Measurements from ENCODE around the gene PHF1. TPM values are rescaled to one million over a fixed set of nuclear protein-coding genes. Genes with fewer than 3 reads are reported as not detected.

The PHF1 gene
- total RNA-seq, 1 donor from 2014 or later, result 74.3 TPM

- DNase-seq, result no peak
- Histone ChIP-seq H3K36me3 (peaks cover 41% of the 10 kb centered on the region), H3K27ac (no peak overlapping the region), H3K27me3 (no peaks in the 10 kb centered on the region), H3K4me3 (no peak overlapping the region), H3K4me1 (no peaks in the 10 kb centered on the region), H3K9me3 (no peaks in the 10 kb centered on the region)
- intact Hi-C loops (cut with DNase I), result no loop called here
- ATAC-seq, result no peak
- TF ChIP-seq CTCF (IDR thresholded peaks at IDR 0.05), result no peak
These were observed 28.3 kb downstream of the PHF1 start for GRCh38 chr6:33438978-33439594.

- no peak for DNase-seq
- intact Hi-C loops (cut with DNase I), result no loop called here
- Histone ChIP-seq H3K4me1 (no peaks in the 10 kb centered on the region), H3K36me3 (peaks cover 41% of the 10 kb centered on the region), H3K27me3 (no peaks in the 10 kb centered on the region), H3K9me3 (no peaks in the 10 kb centered on the region), H3K4me3 (no peak overlapping the region), H3K27ac (no peak overlapping the region)
- no peak for TF ChIP-seq CTCF (IDR thresholded peaks at IDR 0.05)
- no peak for ATAC-seq
These were observed 29.3 kb downstream of the PHF1 start for GRCh38 chr6:33439956-33440648.

GRCh38 chr6:33440649-33441309, 30.0 kb downstream of the PHF1 start:
- Histone ChIP-seq H3K36me3 (peaks cover 36% of the 10 kb centered on the region), H3K27me3 (no peaks in the 10 kb centered on the region)
- ATAC-seq, result no peak

GRCh38 chr6:33441457-33441856, 30.6 kb downstream of the PHF1 start:
- ATAC-seq (no peak), DNase-seq (no peak)
- no peak overlapping the region for H3K4me3 ChIP-seq
- H3K27me3 ChIP-seq, result no peaks in the 10 kb centered on the region
- no peaks in the 10 kb centered on the region for H3K4me1 ChIP-seq
- H3K27ac ChIP-seq, result no peak overlapping the region
- no peaks in the 10 kb centered on the region for H3K9me3 ChIP-seq
- H3K36me3 ChIP-seq, result peaks cover 32% of the 10 kb centered on the region
- intact Hi-C loops (cut with DNase I), result no loop called here
- TF ChIP-seq CTCF (IDR thresholded peaks at IDR 0.05), result no peak

More at GRCh38 chr6:33440649-33441309, 30.0 kb downstream of the PHF1 start:
- no peak for DNase-seq
- Histone ChIP-seq H3K27ac (no peak overlapping the region), H3K4me3 (no peak overlapping the region), H3K4me1 (no peaks in the 10 kb centered on the region), H3K9me3 (no peaks in the 10 kb centered on the region)
- intact Hi-C loops (cut with DNase I), result no loop called here
- TF ChIP-seq CTCF (IDR thresholded peaks at IDR 0.05), result no peak

GRCh38 chr6:33442283-33442682, 31.5 kb downstream of the PHF1 start:
- intact Hi-C loops (cut with DNase I), result no loop called here
- no peak for TF ChIP-seq CTCF (IDR thresholded peaks at IDR 0.05)
- no peaks in the 10 kb centered on the region for H3K27me3 ChIP-seq
- no peak overlapping the region for H3K27ac ChIP-seq
- H3K36me3 ChIP-seq, result peaks cover 29% of the 10 kb centered on the region
- DNase-seq (no peak), ATAC-seq (no peak)
- no peak overlapping the region for H3K4me3 ChIP-seq
- H3K9me3 ChIP-seq, result no peaks in the 10 kb centered on the region
- no peaks in the 10 kb centered on the region for H3K4me1 ChIP-seq
